GM18505 (cell line): Measurements from ENCODE around the gene STK39.

ENCODE experiments used
- ATAC-seq: cut with Tn5 transposase; IDR thresholded peaks from one replicate; pipeline ENCODE4 v1.9.1; 2021; ENCODE audit not compliant: unreplicated experiment
- POLR2A ChIP-seq: IDR thresholded peaks from 4 replicates; pipeline ENCODE4 v1.6.1; 2011; ENCODE audit warnings: borderline replicate concordance; ENCODE audit not compliant: insufficient read depth, insufficient read length; ENCODE audit errors: extremely low read depth

STK39 gene

GRCh38 chr2:168087401-168087800 is 160.0 kb downstream of the STK39 start:
- no peak for TF ChIP-seq POLR2A
- ATAC-seq = no peak

GRCh38 chr2:168086851-168087250 is 160.5 kb downstream of the STK39 start:
- ATAC-seq = no peak
- TF ChIP-seq POLR2A = no peak

- no peak for ATAC-seq
- no peak for TF ChIP-seq POLR2A
These were observed 161.5 kb downstream of the STK39 start for GRCh38 chr2:168085801-168086361.

GRCh38 chr2:168084288-168084687 is 163.1 kb downstream of the STK39 start:
- TF ChIP-seq POLR2A = no peak
- no peak for ATAC-seq

GRCh38 chr2:168081452-168081851 is 165.9 kb downstream of the STK39 start:
- ATAC-seq = peak; percentile 65

- no peak for ATAC-seq
- no peak for TF ChIP-seq POLR2A
These were observed 168.2 kb downstream of the STK39 start for GRCh38 chr2:168079236-168079635.

- no peak for TF ChIP-seq POLR2A
- ATAC-seq = no peak
These were observed 170.7 kb downstream of the STK39 start for GRCh38 chr2:168076731-168077130.

GRCh38 chr2:168075446-168075845 is 171.9 kb downstream of the STK39 start:
- ATAC-seq = no peak
- TF ChIP-seq POLR2A = no peak

- no peak for TF ChIP-seq POLR2A
- no peak for ATAC-seq
These were observed 174.6 kb downstream of the STK39 start for GRCh38 chr2:168072626-168073303.

GRCh38 chr2:168064011-168064998 is 183.1 kb downstream of the STK39 start:
- ATAC-seq = no peak

GRCh38 chr2:168062936-168063335 is 184.5 kb downstream of the STK39 start:
- no peak for TF ChIP-seq POLR2A
- no peak for ATAC-seq

More at GRCh38 chr2:168064011-168064998, 183.1 kb downstream of the STK39 start:
- TF ChIP-seq POLR2A = no peak

GRCh38 chr2:168062054-168062453 is 185.3 kb downstream of the STK39 start:
- ATAC-seq = no peak
- TF ChIP-seq POLR2A = no peak

- TF ChIP-seq POLR2A = no peak
- ATAC-seq = no peak
These were observed 186.2 kb downstream of the STK39 start for GRCh38 chr2:168060986-168061750.
